GM19463 (cell line): Measurements from ENCODE around the gene MMP24OS.

Experiments used
- ATAC-seq: cut with Tn5 transposase; IDR thresholded peaks from one replicate; pipeline ENCODE4 v1.9.1; 2021; ENCODE audit warnings: mild to moderate bottlenecking, moderate library complexity; ENCODE audit not compliant: unreplicated experiment

The MMP24OS gene

GRCh38 chr20:35291654-35292503, 14.0 kb upstream of the MMP24OS start, which contains the start of gene FAM83C:
TSS of gene FAM83C (minus strand) at chr20:35292425. CDS start at chr20:35292304, 121 bp downstream.
- ATAC-seq: no peak

- ATAC-seq: no peak
These were observed 13.0 kb upstream of the MMP24OS start for GRCh38 chr20:35290887-35291417.

- ATAC-seq: no peak
These were observed 12.4 kb upstream of the MMP24OS start for GRCh38 chr20:35290186-35290886.

GRCh38 chr20:35288325-35289060, 10.6 kb upstream of the MMP24OS start:
- ATAC-seq: no peak

- ATAC-seq: no peak
These were observed 9.8 kb upstream of the MMP24OS start for GRCh38 chr20:35287509-35288324.

- no peak for ATAC-seq
These were observed 9.1 kb upstream of the MMP24OS start for GRCh38 chr20:35286899-35287508.

GRCh38 chr20:35286077-35286898, 8.4 kb upstream of the MMP24OS start:
- ATAC-seq: no peak

- ATAC-seq: no peak
These were observed 7.8 kb upstream of the MMP24OS start for GRCh38 chr20:35285806-35286076.

- no peak for ATAC-seq
These were observed 7.3 kb upstream of the MMP24OS start for GRCh38 chr20:35284992-35285805.

GRCh38 chr20:35284267-35284991, 6.5 kb upstream of the MMP24OS start, which contains the start of gene EIF6:
TSS of gene EIF6 (minus strand) at chr20:35284772. CDS start at chr20:35284487, 285 bp downstream.
- peak; percentile 77 for ATAC-seq

- no peak for ATAC-seq
These were observed 5.7 kb upstream of the MMP24OS start for GRCh38 chr20:35283441-35284266.

GRCh38 chr20:35281506-35282101, 3.7 kb upstream of the MMP24OS start:
- no peak for ATAC-seq

GRCh38 chr20:35280523-35280922, 2.6 kb upstream of the MMP24OS start:
- ATAC-seq: no peak

- no peak for ATAC-seq
These were observed 1.7 kb upstream of the MMP24OS start for GRCh38 chr20:35279533-35280174.

- no peak for ATAC-seq
These were observed 1.1 kb upstream of the MMP24OS start for GRCh38 chr20:35279040-35279439.

- ATAC-seq: no peak
These were observed 795 bp downstream of the MMP24OS start for GRCh38 chr20:35277127-35277526.
